Stimulated activated CD4-positive, alpha-beta T cell treated with anti-CD3 and anti-CD28 coated beads, Interleukin-2, amount 100 ng/mL, for 48 hours (primary cell): Measurements from ENCODE around the gene COX19.
A peak's percentile ranks its signal among the peaks of the same experiment; 100 is the strongest.
"Not testable (repeated sequence)": the region's sequence is repeated elsewhere in the genome, so short reads cannot be mapped to it uniquely, and the experiment has no call there.

Experiments
- DNase-seq, 2 donors: peaks; one replicate each; pipeline ENCODE4 v3.0.0-alpha.2; 2020

COX19 gene

DNA sequence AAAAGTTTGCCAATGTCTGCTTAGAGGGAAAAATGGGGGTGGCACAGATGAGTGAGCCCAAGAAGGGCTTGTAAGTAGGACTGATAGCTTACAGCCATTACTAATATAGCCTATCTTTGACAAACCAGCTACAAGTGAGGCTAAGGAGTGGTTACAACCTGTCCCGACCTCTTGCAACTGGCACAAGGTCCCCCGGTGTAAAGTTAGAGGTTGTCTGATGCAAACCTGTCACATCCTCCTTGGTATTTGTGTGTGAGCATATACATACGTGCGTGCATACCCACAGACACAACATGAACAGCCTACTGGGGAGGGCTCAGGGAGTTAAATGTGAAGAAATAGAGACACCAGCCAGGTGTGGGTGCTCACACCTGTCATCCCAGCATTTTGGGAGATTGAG is 35.5 kb downstream of the COX19 start:
- no peak for DNase-seq

DNA sequence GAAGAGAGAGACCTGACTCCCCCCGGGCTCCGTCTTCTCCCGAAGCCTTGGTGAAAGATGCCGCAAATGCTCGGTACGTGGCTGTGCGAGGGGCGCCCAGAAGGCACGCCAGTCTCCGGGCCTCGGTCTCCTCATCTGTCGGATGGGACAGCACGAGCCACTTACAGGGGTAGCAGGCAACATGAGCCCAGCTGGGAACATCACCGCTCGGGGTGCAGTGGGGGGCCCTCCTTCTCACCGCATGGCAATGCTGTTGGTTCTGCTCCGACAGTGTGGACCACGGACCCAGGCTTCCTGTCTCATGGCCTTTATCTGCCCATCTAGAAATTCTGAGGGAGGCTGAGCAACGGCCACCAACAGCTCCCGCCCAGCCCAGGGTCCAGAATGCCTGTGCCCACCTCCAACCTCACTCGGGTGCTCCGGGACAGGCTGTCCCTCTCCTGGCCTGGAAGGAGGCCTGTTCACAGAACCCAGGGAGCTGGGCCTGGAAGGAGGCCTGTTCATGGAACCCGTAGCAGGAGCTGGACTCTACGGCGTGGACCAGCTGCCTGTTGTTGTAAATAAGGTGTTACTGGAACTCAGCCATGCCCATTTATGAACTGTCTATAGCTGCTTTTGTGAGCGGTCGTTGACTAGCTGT is 36.7 kb downstream of the COX19 start:
- no peak for DNase-seq

GRCh38 chr7:937856-938484 is 37.4 kb downstream of the COX19 start:
- DNase-seq: no peak

- peak in 1 of 2 donors; percentile 37 for DNase-seq
Observed at GRCh38 chr7:936386-937054, 38.8 kb downstream of the COX19 start.

- no peak for DNase-seq
Observed at GRCh38 chr7:935874-936385, 39.4 kb downstream of the COX19 start.

GRCh38 chr7:935164-935873 is 40.0 kb downstream of the COX19 start:
- DNase-seq: no peak

GRCh38 chr7:934469-935163 is 40.7 kb downstream of the COX19 start:
- DNase-seq: no peak

- no peak for DNase-seq
Observed at GRCh38 chr7:932651-932975, 42.7 kb downstream of the COX19 start.

DNA sequence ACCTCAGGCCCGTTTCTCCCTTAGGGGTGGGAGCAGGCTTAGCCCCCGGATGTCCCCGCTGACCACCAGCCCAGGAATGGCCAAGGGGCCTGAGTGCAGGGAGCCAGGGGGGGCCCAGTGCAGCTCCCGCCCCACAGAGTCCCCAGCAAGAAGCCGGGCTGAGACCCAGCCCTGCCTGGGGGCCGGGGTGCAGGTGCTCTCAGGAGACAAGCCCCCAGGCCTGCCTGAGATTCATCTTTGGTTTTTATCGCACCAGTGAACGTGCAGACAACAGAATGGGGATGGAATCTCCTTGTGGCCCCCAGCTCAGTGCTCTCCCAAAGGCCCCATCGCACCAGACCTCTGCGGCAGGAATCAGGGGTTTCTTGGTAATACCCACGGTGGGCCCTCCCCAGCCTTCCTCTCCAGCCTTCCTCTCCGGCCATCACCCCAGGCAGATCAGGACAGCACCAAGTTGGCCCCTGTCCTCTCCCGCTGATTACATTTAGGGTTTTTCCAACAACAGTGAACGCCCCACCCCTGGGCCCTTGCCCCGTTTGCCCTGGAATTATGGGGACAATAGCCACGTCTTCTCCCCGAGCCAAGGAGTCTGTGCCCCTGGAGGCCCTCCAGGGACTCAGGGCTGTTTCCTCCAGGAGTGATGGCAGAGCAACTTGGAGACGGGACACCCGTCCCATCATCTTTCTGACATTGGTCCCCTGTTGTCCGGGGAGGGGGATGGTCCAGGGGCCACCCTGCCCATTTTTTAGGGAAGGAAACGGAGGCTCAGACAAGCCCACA is 43.3 kb downstream of the COX19 start:
- no peak for DNase-seq

- no peak for DNase-seq
Observed at GRCh38 chr7:930975-931758, 44.2 kb downstream of the COX19 start.

- DNase-seq: no peak
Observed at GRCh38 chr7:929311-929711, 46.0 kb downstream of the COX19 start.

GRCh38 chr7:927031-927671 is 48.2 kb downstream of the COX19 start:
- DNase-seq: no peak

GRCh38 chr7:926061-927030 is 49.0 kb downstream of the COX19 start:
- DNase-seq: no peak

- no peak for DNase-seq
Observed at GRCh38 chr7:925601-926000, 49.7 kb downstream of the COX19 start.

- DNase-seq: peak; percentile 50 to 53
Observed at GRCh38 chr7:924541-925231, 50.7 kb downstream of the COX19 start.

- not testable (repeated sequence) for DNase-seq
Observed at GRCh38 chr7:924042-924441, 51.3 kb downstream of the COX19 start.

DNA sequence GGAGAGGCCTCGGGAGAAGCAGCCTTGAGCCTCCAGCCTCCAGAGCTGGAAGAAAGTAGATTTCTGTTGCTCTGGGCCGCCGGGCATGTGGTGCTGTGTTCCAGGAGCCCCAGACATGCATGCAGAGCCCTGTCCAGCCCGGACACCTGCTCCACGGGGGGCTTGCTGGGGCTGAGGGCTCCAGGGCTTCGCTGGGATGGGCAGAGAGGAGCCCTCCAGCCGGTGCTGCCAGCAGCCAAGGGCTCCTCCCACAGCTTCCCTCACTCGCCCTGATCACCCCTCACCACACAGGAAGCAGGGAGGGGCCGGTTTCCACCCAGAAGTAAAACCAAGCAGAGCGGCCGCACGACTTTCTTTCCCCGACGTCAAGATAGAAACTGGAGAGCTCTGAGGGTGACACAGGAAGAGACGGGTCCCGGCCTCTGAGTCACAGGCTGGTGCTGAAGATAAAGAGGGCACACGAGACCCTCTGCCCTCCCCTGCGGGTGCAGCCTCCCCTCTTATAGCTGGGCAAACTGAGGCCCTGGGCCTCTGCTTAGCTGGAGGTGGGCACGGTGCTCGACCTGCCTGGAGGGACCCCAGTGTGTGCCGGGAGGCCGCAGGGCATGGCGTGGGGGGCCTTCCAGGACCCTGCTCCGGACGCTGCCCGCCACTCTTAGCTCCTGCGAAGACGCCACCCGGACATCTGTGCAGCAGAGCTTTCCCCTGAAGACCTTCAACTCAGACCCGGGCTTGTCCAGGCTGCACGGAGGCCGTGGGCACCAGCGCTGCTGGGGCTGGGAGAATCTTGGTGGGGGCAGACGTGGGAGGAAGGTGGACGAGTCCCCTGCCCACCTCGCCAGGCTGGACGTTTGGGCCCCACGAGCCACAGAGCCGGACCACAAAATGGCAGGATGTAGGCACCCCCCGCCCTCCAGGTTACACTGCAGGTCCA is 52.0 kb downstream of the COX19 start:
- DNase-seq: peak; percentile 84 to 88
